Fibroblast of mammary gland (primary cell): ENCODE data around the gene PCDHGB2.

ENCODE experiments used
- DNase-seq: peaks from one replicate; pipeline ENCODE4 v3.0.0-alpha.2; 2010; ENCODE audit warnings: low read depth
- H3K4me3 ChIP-seq: 2 replicates; pipeline ENCODE4 v1.5.1; 2011; ENCODE audit warnings: low read depth, mild to moderate bottlenecking, low read length, moderate library complexity; ENCODE audit not compliant: control insufficient read depth
- TF ChIP-seq, protein P1 (sequence below): conservative IDR thresholded peaks from 2 replicates; pipeline ENCODE4 v1.5.1; 2011; ENCODE audit warnings: low read depth, low read length, inconsistent platforms; ENCODE audit not compliant: control insufficient read depth, insufficient read depth

Gene PCDHGB2

DNA sequence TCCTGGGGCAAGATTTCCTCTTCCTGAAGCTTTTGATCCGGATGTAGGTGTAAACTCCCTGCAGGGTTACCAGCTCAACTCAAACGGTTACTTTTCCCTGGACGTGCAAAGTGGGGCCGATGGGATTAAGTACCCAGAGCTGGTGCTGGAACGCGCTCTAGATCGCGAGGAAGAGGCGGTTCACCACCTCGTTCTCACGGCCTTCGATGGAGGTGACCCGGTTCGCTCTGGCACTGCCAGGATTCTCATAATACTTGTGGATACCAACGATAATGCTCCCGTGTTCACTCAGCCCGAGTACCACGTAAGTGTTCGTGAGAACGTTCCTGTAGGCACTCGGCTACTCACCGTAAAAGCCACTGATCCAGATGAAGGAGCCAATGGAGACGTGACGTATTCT, 4.2 kb upstream of the PCDHGB2 start:
- TF ChIP-seq, protein P1, sequence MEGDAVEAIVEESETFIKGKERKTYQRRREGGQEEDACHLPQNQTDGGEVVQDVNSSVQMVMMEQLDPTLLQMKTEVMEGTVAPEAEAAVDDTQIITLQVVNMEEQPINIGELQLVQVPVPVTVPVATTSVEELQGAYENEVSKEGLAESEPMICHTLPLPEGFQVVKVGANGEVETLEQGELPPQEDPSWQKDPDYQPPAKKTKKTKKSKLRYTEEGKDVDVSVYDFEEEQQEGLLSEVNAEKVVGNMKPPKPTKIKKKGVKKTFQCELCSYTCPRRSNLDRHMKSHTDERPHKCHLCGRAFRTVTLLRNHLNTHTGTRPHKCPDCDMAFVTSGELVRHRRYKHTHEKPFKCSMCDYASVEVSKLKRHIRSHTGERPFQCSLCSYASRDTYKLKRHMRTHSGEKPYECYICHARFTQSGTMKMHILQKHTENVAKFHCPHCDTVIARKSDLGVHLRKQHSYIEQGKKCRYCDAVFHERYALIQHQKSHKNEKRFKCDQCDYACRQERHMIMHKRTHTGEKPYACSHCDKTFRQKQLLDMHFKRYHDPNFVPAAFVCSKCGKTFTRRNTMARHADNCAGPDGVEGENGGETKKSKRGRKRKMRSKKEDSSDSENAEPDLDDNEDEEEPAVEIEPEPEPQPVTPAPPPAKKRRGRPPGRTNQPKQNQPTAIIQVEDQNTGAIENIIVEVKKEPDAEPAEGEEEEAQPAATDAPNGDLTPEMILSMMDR: no peak
- no peak for DNase-seq
- H3K4me3 ChIP-seq: no peak overlapping the region

DNA sequence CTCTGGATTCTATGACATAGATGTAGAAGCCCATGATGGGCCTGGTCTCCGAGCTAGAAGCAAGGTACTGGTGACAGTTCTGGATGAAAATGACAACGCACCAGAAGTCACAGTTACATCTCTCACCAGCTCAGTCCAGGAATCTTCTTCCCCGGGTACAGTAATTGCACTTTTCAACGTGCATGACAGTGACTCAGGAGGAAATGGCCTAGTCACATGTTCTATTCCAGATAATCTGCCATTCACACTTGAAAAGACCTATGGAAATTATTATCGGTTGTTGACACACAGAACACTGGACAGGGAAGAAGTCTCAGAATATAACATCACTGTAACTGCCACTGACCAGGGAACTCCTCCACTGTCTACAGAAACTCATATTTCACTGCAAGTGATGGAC, 3.7 kb upstream of the PCDHGB2 start:
- TF ChIP-seq, protein P1: no peak
- no peak for DNase-seq
- no peak overlapping the region for H3K4me3 ChIP-seq

DNA sequence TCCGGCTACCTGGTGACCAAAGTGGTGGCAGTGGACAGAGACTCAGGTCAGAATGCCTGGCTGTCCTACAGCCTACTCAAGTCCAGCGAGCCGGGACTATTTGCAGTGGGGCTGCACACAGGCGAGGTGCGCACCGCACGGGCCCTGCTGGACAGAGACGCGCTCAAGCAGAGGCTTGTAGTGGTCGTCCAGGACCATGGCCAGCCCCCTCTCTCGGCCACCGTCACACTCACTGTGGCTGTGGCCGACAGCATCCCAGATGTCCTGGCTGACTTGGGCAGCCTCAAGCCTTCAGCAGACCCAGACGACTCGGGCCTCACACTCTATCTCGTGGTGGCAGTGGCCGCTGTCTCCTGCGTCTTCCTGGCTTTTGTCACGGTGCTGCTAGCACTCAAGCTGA, 2.8 kb upstream of the PCDHGB2 start:
- no peak for DNase-seq
- H3K4me3 ChIP-seq: no peak overlapping the region
- TF ChIP-seq, protein P1: no peak

DNA sequence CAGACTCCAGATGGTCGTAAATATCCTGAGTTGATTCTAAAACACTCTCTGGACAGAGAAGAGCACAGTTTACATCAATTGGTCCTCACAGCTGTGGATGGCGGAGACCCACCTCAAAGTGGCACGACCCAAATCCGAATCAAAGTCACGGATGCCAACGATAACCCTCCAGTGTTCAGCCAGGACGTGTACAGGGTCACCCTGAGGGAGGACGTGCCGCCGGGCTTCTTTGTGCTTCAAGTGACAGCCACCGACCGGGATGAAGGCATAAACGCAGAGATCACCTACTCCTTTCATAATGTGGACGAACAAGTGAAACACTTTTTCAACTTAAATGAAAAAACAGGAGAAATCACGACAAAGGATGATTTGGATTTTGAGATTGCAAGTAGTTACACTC, 891 bp downstream of the PCDHGB2 start:
- H3K4me3 ChIP-seq: no peak overlapping the region
- DNase-seq: no peak
- TF ChIP-seq, protein P1: no peak

DNA sequence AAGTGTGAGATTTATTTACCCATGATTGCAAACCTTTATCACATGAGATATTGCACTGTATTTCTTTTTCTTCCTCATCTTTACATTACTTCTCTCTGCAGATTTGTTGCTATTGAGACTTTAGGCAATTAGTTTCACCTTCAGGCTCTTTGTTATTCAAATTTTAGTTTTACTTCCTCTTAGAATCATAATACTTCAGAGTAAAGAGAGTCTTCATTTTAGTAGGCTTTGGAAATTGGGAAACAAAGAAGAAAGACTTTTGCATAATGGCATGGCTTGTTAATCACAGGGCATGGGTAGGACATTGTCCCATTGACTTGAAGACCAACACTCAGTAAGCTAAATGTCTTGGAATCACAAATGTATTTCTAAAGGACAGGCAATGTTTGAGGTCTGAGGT, 2.9 kb downstream of the PCDHGB2 start:
- H3K4me3 ChIP-seq: no peak overlapping the region
- no peak for DNase-seq
- TF ChIP-seq, protein P1: no peak

DNA sequence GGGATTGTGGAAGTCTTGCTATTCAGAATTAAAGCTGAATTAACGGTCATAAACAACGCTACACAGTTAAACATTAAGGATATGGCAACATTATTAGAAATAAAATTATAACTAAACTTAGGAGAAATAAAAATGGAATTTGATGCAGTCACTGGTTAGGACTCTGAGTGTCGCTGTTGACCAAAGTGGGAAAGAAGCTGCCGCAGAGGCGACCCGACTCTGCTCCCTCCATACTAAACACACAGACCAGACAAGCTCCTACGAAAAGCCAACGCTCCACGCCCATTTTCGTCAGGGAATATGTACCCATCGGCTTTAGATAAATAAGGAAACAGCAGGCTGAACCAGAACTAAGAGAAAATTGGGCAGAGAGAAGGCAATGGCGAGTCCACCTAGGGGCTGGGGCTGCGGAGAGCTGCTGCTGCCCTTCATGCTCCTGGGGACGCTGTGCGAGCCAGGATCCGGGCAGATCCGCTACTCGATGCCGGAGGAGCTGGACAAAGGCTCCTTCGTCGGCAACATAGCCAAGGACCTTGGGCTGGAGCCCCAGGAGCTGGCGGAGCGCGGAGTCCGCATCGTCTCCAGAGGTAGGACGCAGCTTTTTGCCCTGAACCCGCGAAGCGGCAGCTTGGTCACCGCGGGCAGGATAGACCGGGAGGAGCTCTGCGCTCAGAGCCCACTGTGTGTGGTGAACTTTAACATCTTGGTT, 4.3 kb downstream of the PCDHGB2 start, which contains the start of gene PCDHGA5:
Gene PCDHGA5, plus strand, starts transcription at position 211 of the 709 bp plus-strand sequence. Its CDS starts 169 bp downstream, at position 380.
- peak; percentile 28 for DNase-seq
- TF ChIP-seq, protein P1: peak; percentile 15
- peak within 1 kb of the TSS; percentile 4 for H3K4me3 ChIP-seq
